Aorta (tissue), 5 donors: ENCODE measurements around the gene EFHC1. TPM values are rescaled to one million over a fixed set of nuclear protein-coding genes. Genes with fewer than 3 reads are reported as not detected.

Source experiments
- ATAC-seq: fragments of 200-7000 bp; cut with Tn5 transposase; one replicate; pipeline ENCODE4 v1.9.1; 2022; ENCODE audit warnings: moderate library complexity; ENCODE audit not compliant: low FRiP score
- DNase-seq, 2 donors: peaks; one replicate each; pipeline ENCODE4 v3.0.0-alpha.2; 2020
- H3K27ac ChIP-seq, 2 donors: one replicate each; pipeline ENCODE4 v1.5.1; 2013; ENCODE audit warnings: low read length in 2 of 2, mild to moderate bottlenecking in 2 of 2, moderate library complexity in 2 of 2, control low read depth in 1 of 2, inconsistent platforms in 1 of 2, low read depth in 1 of 2
- H3K27me3 ChIP-seq, 2 donors: one replicate each; pipeline ENCODE4 v1.6.1; 2013; ENCODE audit warnings: control low read depth in 1 of 2, low read length in 1 of 2, mild to moderate bottlenecking in 1 of 2, moderate library complexity in 1 of 2; ENCODE audit not compliant: insufficient read depth in 2 of 2, control insufficient read depth in 1 of 2
- H3K36me3 ChIP-seq, 2 donors: one replicate each; pipeline ENCODE4 v1.6.1; 2013; ENCODE audit warnings: control low read depth in 1 of 2, low read length in 1 of 2, mild to moderate bottlenecking in 1 of 2; ENCODE audit not compliant: insufficient read depth in 2 of 2, control insufficient read depth in 1 of 2
- H3K4me1 ChIP-seq, 2 donors: one replicate each; pipeline ENCODE4 v1.6.1; 2013; ENCODE audit warnings: low read length in 2 of 2, control low read depth in 1 of 2, mild to moderate bottlenecking in 1 of 2, moderate library complexity in 1 of 2; ENCODE audit not compliant: insufficient read depth in 2 of 2, control insufficient read depth in 1 of 2
- H3K4me3 ChIP-seq, 2 donors: one replicate each; pipeline ENCODE4 v1.5.1; 2013; ENCODE audit warnings: low read length in 2 of 2, control low read depth in 1 of 2, mild to moderate bottlenecking in 1 of 2
- H3K9me3 ChIP-seq: one replicate; pipeline ENCODE4 v1.6.1; 2013; ENCODE audit warnings: mild to moderate bottlenecking, low read length; ENCODE audit not compliant: control insufficient read depth
- WGBS, 2 donors: extraction: QIAGEN DNeasy Blood & Tissue Kit; methylation state at CpG; one replicate each; pipeline ENCODE4 v1.1.7; 2013; 5-methylcytosine and 5-hydroxymethylcytosine counted together
- intact Hi-C, 2 donors: fragments of 100-400 bp; cut with DNase I; formaldehyde crosslinking; loops; one replicate each; pipeline versions ENCODE4 v1.14.2 to v1.15.0; 2022
- polyA plus RNA-seq, 2 donors: library from polyadenylated mRNA; stranded (reverse); fragments of 200-250 nt; gene quantifications; one replicate each; pipeline ENCODE4 v1.2.3, GENCODE V29; 2013
- total RNA-seq, 2 donors: library from RNA; stranded (reverse); fragmentation: NEBNext Ultra II Directional; extraction: Animal tissue kit (Norgen Biotek cat#: 25700); gene quantifications; one replicate each; pipeline ENCODE4 v1.2.1, GENCODE V29; 2021
- donor health status: healthy with polysubstance abuse.
- donor health status: Bipolar disorder and iron deficiency.
- donor health status: DM: no; HTN: no; CAD: no.
- donor health status: DM: no; HTN: no; CAD: no.
- donor health status: DM: yes; HTN: yes; CAD: no.

Gene EFHC1
- total and polyA plus RNA-seq, 4 donors = 3.0 to 51.5 (median 21.1) TPM

GRCh38 chr6:52499026-52499425 lies 78.9 kb downstream of the EFHC1 start:
- H3K27ac ChIP-seq = peak overlapping the region; percentile 70 to 77

GRCh38 chr6:52499681-52500236 lies 79.6 kb downstream of the EFHC1 start:
- ATAC-seq = peak; percentile 9
- Histone ChIP-seq H3K27ac (peak overlapping the region; percentile 70 to 77), H3K4me1 (peaks cover 6 to 12% of the 10 kb centered on the region in 2 donors), H3K4me3 (no peak overlapping the region), H3K9me3 (no peaks in the 10 kb centered on the region), H3K36me3 (no peaks in the 10 kb centered on the region), H3K27me3 (no peaks in the 10 kb centered on the region)
- 19 to 24% methylated on average over 11 of the region's 11 CpGs for WGBS, 2 donors
- DNase-seq = no peak
- intact Hi-C loops = loop anchor here (5.0 to 10.0 kb wide), 6 partner anchors 73 to 165 kb away; partner anchors contain the start of genes EFHC1 (in 2 of the 2) and TRAM2 (in 1 of the 2)

More at GRCh38 chr6:52499026-52499425, 78.9 kb downstream of the EFHC1 start:
- ATAC-seq (no peak), DNase-seq (no peak)
- intact Hi-C loops = loop anchor here in 1 of 2 donors (5.0 to 10.0 kb wide), 2 partner anchors 77 to 166 kb away; partner anchors contain the start of gene EFHC1
- Histone ChIP-seq H3K9me3 (no peaks in the 10 kb centered on the region), H3K4me3 (no peak overlapping the region), H3K36me3 (no peaks in the 10 kb centered on the region), H3K4me1 (peaks cover 6 to 12% of the 10 kb centered on the region in 2 donors), H3K27me3 (no peaks in the 10 kb centered on the region)
- 12 to 16% methylated on average over 1 of the region's 1 CpG for WGBS, 2 donors

- Histone ChIP-seq H3K4me1 (peaks cover 6 to 12% of the 10 kb centered on the region in 2 donors), H3K27me3 (no peaks in the 10 kb centered on the region), H3K4me3 (no peak overlapping the region), H3K9me3 (no peaks in the 10 kb centered on the region), H3K36me3 (no peaks in the 10 kb centered on the region), H3K27ac (peak overlapping the region in 1 of 2 donors; percentile 79)
- intact Hi-C loops = loop anchor here (5.0 kb wide), 5 partner anchors 72 to 162 kb away; partner anchors contain the start of genes EFHC1 (in 1 of the 2) and TRAM2 (in 1 of the 2)
- ATAC-seq (peak; percentile 0), DNase-seq (no peak)
- 8 to 12% methylated on average over 9 of the region's 9 CpGs for WGBS, 2 donors
Measured at GRCh38 chr6:52500238-52501129, 80.3 kb downstream of the EFHC1 start.

GRCh38 chr6:52502306-52503029 lies 82.3 kb downstream of the EFHC1 start:
- no peaks in the 10 kb centered on the region for H3K36me3 ChIP-seq
- H3K9me3 ChIP-seq = no peaks in the 10 kb centered on the region
- H3K27ac ChIP-seq = no peak overlapping the region
- intact Hi-C loops = loop anchor here (5.0 kb wide), 5 partner anchors 70 to 160 kb away; partner anchors contain the start of genes EFHC1 (in 1 of the 2) and TRAM2 (in 1 of the 2)
- no peaks in the 10 kb centered on the region for H3K27me3 ChIP-seq
- ATAC-seq (no peak), DNase-seq (no peak)
- peaks cover 6 to 12% of the 10 kb centered on the region in 2 donors for H3K4me1 ChIP-seq
- no peak overlapping the region for H3K4me3 ChIP-seq
- WGBS, 2 donors = 82 to 84% methylated on average over 20 of the region's 20 CpGs

GRCh38 chr6:52503323-52503747 lies 83.2 kb downstream of the EFHC1 start:
- WGBS, 2 donors = 52 to 55% methylated on average over 4 to 5 of the region's 5 CpGs
- Histone ChIP-seq H3K27ac (peak overlapping the region in 1 of 2 donors; percentile 52), H3K9me3 (no peaks in the 10 kb centered on the region), H3K4me3 (no peak overlapping the region), H3K27me3 (no peaks in the 10 kb centered on the region), H3K4me1 (peaks cover 1 to 6% of the 10 kb centered on the region in 2 donors), H3K36me3 (no peaks in the 10 kb centered on the region)
- intact Hi-C loops = loop anchor here (5.0 kb wide), 5 partner anchors 69 to 159 kb away; partner anchors contain the start of genes EFHC1 (in 1 of the 2) and TRAM2 (in 1 of the 2)
- ATAC-seq (no peak), DNase-seq (no peak)

GRCh38 chr6:52503851-52504781 lies 84.0 kb downstream of the EFHC1 start:
- H3K4me3 ChIP-seq = no peak overlapping the region
- intact Hi-C loops = loop anchor here (5.0 kb wide), 5 partner anchors 68 to 158 kb away; partner anchors contain the start of genes EFHC1 (in 1 of the 2) and TRAM2 (in 1 of the 2)
- peaks cover 0 to 6% of the 10 kb centered on the region in 2 donors for H3K4me1 ChIP-seq
- H3K27ac ChIP-seq = peak overlapping the region in 1 of 2 donors; percentile 60
- DNase-seq = peak; percentile 91 to 94
- H3K9me3 ChIP-seq = no peaks in the 10 kb centered on the region
- peak; percentile 83 for ATAC-seq
- no peaks in the 10 kb centered on the region for H3K27me3 ChIP-seq
- no peaks in the 10 kb centered on the region for H3K36me3 ChIP-seq
- 15 to 16% methylated on average over 23 to 24 of the region's 24 CpGs for WGBS, 2 donors

GRCh38 chr6:52504782-52505136 lies 84.6 kb downstream of the EFHC1 start:
- DNase-seq = no peak
- H3K4me1 ChIP-seq = peaks cover 0 to 1% of the 10 kb centered on the region in 2 donors
- no peaks in the 10 kb centered on the region for H3K27me3 ChIP-seq
- H3K9me3 ChIP-seq = no peaks in the 10 kb centered on the region
- no peak for ATAC-seq
- H3K36me3 ChIP-seq = no peaks in the 10 kb centered on the region
- WGBS, 2 donors = 60 to 72% methylated on average over 10 of the region's 10 CpGs
- peak overlapping the region in 1 of 2 donors; percentile 60 for H3K27ac ChIP-seq
- no peak overlapping the region for H3K4me3 ChIP-seq
- intact Hi-C loops = loop anchor here (5.0 kb wide), 5 partner anchors 68 to 158 kb away; partner anchors contain the start of genes EFHC1 (in 1 of the 2) and TRAM2 (in 1 of the 2)
